GM19043 (cell line): ENCODE data around the gene ANKS4B.
"Not testable (repeated sequence)": the region's sequence is repeated elsewhere in the genome, so short reads cannot be mapped to it uniquely, and the experiment has no call there.

ENCODE experiments used
- ATAC-seq: cut with Tn5 transposase; IDR thresholded peaks from one replicate; pipeline ENCODE4 v1.9.1; 2021; ENCODE audit warnings: low read depth; ENCODE audit not compliant: unreplicated experiment

The ANKS4B gene

DNA sequence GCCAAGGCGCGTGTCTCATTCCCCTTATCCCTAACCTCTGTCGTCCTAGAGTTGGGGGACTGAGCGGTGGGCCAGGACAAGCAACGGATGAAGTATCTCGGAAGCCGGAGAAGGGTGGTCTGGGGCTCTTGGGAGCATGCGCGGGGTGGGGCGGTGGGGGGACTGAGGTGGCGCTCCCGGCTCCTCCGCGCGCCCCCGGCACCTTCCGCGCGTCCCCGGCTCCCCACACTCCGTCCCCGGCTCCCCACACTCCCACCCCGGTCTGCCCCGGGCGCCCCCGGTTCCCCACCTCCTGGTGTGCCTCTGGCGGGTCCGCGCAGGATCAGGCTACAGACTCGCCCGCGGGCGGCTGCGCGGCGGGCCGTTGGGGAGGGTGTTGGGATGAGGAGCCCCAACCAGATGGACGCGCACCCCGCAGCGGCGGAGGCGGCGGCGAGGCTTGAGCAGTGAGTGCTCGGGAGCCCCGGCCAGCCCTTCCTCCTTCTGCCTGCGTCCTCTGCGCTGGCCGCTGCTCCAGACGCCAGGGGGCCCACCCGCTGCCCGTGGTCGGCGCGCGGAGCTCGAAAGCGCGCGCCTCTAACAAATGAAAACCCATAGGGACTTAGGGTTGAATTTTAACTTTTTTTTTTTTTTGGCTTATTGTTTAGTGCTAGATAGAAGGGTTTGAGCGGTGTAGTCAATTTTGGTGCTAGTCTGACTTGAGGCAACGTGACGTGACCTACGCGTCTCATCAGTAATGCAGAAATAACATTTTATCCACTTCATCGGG is 50.2 kb downstream of the ANKS4B start:
- ATAC-seq = no peak

DNA sequence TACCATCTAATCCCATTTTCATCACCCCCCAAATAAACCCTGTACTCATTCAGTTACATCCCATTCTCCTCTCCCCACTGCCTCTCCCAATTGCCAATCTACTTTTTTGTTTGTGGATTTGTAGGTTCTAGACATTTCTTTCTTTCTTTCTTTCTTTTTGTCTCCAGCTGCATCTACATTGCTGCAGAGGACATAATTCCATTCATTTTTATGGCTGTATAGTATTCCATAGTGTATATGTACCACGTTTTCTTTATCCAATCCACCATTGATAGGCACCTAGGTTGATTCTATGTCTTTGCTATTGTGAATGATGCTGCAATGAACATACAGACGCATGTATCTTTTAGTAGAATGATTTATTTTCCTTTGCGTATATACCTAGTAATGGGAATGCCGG is 50.9 kb downstream of the ANKS4B start:
- no peak for ATAC-seq

DNA sequence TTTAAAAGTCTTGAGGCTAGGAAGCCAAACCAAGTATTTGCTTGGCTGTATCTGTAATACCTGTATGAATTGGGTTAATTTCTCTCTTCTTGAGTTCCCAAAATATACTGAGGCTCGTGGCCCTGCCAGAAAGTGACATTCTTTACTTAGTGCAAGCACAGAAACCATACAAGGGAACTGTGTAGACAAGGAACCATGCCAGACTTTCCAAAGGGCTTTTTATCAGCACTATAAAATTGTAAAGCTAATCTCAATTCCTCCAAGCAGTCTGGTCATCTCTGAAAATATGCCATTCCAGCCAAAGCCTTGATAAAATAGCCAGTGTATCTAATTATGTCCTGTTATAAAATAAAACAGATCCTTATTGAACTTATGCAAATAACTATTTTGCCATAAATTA is 51.8 kb downstream of the ANKS4B start:
- no peak for ATAC-seq

DNA sequence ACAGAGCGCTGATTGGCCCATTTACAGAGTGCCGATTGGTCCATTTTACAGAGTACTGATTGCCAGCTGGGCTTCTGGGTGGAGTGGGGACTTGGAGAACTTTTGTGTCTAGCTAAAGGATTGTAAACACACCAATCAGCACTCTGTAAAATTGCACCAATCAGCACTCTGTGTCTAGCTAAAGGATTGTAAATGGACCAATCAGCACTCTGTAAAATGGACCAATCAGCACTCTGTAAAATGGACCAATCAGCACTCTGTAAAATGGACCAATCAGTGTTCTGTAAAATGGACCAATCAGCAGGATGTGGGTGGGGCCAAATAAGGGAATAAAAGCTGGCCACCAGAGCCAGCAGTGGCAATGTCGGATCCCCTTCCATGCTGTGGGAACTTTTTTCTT is 56.3 kb downstream of the ANKS4B start:
- not testable (repeated sequence) for ATAC-seq

DNA sequence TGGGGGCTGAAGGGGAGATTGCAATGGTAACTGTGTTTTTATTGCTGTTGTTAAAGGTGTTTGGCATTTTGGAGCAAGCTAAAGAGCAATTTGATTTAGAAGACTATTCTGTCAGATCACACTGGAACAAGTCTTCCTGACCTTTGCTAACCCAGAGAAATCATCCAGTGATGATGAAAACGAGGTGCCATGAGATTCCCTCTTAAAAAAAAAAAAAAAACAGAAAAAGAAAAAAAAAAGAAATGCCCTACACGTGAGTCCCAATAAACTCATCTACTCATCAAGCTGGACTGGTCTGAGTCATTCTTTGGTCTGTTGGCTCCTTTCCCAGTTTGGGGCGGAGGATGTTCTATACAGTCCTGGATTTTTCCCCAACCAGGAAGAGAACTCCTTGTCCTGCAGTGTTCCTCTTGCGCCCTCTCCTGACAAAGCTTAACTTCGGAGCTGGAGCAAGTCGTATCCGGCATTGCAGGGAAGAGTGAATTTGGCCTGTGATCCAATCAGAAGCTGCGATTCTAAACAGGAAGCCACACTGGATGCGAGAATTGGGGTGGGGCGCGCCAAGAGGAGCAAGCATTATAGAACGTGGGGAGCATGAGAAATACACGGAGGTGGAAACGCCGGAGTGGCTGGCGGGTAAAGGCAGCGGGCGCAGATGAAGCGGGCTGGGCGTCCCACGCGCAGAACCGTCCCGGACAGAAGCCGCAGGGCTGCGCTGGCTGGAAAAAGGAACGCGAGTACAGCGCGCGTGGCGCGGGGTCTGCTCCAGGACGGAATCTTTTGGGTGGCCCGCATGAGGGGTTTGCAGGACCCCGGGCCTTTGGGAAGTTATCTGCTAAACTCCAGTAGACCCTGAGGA is 67.0 kb downstream of the ANKS4B start:
- ATAC-seq = peak; percentile 50

DNA sequence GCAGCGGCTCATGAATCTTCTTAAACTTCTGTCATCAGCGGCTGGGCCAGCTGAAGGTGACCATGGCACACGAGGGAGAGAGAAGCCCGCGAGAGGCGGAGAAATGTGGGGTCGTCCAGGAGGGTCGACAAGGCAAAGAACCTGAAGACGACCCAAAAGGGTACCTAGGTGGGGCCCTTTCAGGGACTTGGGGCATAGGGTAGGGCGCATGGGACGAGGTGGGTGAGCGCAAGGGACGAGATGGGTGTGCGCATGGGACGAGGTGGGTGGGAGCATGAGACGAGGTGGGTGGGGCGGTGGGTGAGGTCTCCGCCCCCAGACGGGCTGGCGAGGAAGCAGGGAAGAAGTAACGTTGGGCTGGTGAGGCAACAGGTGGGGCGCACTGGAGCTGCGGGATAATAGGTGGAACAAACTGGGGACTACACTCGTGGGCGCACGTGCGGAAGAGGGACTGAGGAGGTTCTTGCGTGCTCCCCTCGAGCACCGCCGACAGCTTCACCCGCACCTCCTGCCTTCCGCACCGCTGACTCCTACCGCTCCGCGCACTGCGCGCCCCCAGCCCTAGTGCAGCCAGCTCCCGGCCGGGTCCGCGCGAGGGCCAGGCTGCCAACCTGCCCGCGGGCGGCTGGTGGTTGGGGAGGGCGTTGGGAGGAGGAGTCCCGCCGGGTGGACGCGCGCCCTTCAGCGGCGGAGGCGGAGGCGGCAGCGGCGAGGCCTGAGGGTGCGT is 67.8 kb downstream of the ANKS4B start:
- ATAC-seq = peak; percentile 46

GRCh38 chr16:21301895-21302291 is 68.4 kb downstream of the ANKS4B start:
- no peak for ATAC-seq

DNA sequence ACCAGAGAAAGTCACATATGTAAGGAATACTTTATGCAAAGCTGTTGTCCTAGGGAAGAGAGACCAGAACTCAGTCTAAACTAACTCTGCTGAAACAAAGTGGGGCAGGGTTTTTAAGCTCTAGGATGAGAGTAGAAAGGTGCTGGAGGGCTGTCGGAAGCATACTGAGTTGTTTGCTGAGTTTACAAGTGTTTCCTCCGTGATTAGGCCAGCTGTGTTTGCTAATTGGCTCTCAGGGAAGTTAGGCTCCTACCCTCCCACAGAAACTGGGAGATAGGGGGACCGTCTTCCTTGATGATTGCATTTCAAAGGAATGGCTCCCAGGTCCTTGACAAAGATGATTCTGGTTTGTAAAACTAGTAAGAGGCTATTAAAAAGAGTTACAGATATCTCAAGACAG is 69.0 kb downstream of the ANKS4B start:
- ATAC-seq = no peak

- no peak for ATAC-seq
Observed at GRCh38 chr16:21302898-21303528, 69.5 kb downstream of the ANKS4B start.
